Activated CD4-positive, alpha-beta T cell treated with anti-CD3 and anti-CD28 coated beads for 1 hour (primary cell): Measurements from ENCODE around the gene GNAS-AS1.

Experiments used
- DNase-seq: peaks from one replicate; pipeline ENCODE4 v3.0.0-alpha.2; 2020

The GNAS-AS1 gene

DNA sequence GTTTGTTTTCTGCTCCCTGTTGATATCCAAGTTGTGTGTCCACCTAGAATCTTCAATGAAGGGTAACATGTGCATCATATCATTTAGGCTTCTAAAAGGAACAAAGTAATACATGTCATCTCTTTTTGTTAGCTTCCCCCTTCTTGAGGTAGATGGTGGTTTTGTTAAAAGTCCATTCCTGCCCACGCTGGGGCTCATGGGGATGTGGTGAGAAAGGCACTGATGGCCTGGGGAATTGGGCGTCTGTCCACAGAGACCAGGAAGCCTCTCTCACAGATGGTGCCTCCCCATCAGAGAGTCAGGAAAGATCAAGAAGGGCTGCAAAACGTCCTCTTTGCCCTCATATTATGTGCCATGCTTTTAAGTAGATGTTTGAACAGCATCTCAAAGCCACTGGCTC is 34.3 kb upstream of the GNAS-AS1 start:
- no peak for DNase-seq

DNA sequence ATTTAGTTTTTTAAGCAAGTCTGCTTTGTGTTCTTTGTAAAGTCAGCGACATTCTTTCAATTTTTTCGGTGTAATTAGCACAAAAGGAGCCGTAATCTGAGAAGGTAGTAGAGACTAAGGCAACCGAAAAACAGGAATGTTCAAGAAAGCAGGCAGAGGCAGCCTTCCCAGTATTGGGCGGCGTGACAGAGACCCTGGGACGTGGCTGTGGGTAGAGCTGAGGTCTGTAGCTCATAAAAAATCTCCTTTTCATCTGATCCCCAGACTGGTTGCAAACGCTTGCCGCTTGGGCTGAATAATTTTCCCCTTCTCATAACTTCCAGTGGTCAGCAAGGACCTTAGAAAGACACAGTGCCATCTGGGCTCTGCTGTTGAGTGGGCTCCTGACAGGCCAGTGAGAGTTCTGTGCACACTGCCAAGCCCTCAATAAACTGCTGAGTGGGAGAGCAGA is 32.6 kb upstream of the GNAS-AS1 start:
- no peak for DNase-seq

DNA sequence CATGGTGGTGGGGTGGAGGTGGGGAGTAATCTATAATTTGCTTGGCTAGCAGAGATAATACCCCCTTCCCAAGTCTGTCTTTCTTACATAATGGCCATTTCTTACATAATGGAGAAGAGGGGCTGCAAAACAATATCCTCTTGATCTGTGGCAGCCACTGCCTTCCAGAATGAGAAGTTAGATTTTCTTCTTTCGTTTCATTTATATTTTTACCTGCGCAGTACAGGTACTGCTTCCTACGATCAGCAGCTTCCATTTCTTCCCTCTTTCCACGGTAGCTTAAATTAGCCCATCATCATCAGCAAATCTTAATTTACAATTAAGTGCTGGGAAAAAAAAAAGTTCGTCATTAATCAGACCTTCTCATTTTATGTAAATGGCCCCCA is 32.0 kb upstream of the GNAS-AS1 start:
- no peak for DNase-seq

DNA sequence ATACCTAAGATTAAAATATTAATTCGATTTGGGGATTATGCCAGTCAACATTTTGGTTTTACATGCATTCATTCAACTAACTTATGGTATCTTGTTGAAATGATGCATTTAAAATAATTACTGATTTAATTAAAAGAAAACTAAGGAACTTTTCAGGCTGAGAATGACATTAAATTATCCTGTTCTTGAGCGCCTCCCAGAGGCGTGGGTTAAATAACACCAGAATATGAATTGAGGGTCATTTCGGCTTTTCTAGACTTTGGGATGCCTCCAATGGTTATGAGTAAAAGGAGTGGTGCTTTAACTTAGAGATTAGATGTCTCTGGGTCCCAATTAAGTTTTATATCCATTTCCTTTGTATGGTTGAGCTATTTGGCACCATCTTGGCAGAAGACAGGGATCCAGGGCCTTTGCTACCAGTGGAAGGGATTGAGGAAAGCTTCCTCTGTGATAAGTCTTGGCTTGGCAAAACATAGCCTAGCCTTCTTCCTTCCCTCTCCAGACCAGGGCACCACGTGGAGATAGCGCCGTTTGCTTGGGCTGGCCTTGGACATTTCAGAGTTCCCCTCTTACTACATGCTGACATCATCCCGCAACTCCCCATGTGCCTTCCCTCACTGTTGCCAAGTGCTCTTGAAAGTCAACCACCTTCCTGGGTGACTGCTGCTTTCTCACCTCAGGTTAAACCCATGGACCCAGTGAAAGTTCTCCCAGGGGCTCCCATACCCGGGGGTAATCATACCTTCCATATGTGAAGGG is 30.5 kb upstream of the GNAS-AS1 start:
- DNase-seq = no peak

DNA sequence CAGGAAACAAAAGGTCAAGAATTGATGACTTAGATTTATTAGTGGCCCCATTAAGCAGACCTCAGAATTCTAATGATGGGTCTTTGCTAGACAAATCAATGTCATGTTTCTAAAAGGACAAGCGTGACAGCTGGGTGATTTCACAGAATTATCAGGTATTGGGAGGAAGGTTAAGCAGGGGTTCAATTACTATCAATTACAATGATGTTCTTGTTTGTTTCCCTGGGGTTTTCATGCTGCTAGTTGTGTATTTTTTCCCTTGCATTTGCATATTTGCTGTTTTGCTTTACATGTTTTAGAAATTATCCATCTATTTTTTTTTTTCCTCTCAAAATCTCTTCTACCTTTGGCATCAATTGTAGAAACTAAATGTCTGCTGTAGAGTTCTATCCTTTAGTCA is 29.7 kb upstream of the GNAS-AS1 start:
- no peak for DNase-seq

DNA sequence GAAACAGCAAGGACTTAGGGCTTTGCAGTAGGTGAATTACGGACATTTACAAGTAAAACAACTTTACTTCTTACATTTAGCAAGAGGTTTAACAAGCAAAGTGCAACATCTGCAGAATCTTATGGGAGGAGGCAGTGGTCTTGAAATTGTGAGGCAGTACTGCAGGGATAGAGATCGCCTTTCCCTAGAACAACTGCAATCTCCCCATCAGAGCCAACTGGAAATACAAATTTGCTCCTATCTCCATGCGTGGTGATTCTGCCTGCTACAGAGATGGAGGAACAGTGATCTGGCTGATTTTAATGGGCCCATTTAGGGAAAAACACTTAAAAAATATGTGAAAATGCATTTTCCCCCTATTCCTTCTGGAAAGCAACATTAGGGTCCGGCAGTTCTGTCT is 27.7 kb upstream of the GNAS-AS1 start:
- no peak for DNase-seq

DNA sequence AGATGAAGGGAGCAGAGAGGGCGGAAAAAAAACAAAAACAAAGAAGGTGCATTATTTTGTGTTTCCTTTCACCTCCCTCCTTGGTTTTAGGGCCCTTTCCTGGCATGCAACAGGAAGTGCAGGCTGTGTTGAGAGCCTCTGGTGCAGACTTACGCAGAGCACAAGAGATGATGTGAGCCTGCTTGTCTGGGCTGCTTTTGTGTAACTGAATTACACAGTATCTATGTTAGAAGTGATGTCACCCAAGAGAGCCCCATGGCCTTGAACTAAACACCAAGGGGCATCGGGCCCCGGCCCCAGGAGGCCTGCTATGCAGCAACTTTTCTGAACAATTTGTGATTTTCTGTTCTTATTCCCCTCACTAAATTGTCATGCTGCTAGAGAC is 27.3 kb upstream of the GNAS-AS1 start:
- no peak for DNase-seq

DNA sequence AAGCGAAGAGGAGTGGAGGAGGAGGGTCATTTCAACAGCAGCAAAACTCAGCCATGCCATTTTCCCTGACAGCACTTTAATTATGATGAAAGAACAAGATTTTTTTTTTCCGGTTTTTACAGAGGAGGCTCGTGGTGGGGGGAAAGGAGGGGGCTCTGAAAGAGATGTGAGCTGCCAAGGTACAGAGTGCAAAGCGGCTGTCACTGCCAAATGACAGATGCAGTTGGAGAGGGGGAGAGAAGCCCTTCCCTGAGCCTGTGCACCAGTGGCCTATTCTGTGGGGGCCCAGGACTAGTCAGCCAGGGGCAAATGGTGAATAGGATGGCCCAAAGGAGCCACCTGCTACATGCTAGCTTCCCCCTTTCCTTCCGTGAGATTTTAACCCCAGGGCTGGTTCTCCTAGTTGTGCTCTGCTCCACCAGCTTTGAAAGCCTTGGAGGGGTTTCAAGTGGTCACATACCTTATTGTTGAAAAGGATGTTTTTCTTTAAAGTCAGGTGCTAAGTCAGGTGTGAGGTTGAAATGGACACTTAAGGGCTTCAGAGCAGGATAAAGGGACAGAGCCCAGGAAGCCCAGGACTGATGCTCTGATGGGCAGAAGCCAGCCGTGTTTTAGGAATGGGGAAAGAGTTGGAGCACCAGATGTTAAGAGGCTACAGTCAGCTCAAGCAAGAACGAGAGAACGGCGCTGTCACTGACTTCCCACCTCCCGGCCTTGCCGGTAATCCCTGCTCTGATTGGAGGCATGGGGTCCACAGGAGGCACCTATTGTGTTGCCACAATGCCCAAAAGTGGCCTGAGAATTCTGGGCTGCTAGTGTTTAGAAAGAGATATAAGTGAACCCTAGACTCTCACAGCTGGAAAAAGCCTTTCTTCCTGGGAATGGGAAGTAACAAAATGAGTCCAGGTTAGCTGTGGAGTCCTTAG is 26.6 kb upstream of the GNAS-AS1 start:
- DNase-seq = no peak

DNA sequence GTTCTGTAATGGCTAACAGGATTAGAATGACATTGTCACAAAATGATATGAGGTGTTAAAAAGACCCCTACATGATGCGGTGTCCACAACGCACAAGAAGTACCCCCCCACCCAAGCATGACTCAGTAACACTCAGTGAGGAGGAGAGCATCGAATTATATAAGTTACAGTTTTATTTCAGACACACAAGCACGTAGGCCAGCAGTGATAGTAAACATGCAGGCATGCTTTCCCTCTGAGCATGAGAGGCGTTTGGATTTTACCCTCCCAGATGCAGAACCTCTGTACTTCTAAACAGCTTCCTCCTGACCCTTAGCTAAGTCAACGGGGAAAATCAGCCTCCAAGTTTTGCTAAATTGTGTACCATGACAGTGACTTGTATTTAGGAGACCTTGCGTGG is 25.7 kb upstream of the GNAS-AS1 start:
- no peak for DNase-seq

DNA sequence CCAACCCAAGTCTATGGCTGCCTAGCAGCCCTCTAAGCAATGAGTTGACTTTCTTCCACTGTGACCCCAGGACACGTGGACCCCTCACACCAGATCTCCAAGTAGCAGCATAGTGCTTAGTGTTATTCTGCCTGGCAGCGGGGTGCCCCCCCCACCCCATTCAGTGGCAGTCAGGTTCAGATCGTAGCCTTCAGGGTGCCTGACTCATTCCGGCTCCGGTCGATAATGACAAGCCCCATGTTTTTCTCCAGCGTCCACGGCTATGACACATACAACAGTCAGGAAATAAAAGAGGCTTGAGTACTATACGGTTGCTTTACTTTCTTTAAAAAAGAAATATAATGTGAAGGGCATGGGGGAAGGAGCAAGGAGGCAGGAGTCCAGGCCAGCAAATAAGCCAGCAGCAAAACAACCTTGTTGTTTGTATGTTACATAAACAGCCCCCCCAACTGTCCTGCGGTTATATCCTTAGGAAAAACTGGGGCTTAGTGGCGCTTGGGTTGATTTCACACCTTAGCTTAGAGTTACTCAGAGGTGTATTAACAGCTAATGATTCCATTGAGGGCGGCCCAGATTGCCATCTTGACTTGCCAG is 24.9 kb upstream of the GNAS-AS1 start:
- DNase-seq = no peak

DNA sequence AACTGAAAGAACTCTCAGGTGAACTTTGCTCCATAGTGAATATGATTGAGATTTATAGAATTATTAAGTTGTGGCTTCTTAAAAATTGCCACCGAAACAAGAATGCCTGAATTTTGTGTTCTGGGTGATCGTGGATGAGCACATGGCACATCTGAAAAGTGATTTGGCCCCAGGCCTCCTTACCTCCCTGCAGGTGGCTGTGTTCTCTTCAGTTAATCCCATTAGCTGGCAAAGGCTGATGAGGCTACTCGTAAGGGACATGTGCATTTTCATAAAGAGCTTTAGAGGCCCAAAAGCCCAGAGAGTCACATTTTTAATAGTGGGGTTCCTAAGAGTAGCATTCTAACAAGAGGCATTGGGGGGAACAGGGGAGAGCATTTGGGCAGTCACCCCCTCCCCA is 24.4 kb upstream of the GNAS-AS1 start:
- no peak for DNase-seq

DNA sequence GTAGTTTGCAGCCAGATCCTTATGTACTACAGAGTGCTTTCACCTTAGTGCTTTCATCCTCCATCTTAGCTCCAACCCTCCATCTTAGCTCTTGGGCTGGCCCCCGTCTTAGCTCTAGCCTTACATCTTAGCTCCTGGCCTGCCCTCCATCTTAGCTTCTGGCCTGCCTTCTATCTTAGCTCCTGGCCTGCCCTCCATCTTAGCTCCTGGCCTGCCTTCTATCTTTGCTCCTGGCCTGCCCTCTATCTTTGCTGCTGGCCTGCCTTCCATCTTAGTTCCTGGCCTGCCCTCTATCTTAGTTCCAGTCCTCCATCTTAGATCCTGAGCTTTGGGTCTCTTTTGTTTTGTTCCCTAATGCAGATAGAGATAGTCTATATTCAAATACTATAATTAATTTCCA is 23.8 kb upstream of the GNAS-AS1 start:
- no peak for DNase-seq

DNA sequence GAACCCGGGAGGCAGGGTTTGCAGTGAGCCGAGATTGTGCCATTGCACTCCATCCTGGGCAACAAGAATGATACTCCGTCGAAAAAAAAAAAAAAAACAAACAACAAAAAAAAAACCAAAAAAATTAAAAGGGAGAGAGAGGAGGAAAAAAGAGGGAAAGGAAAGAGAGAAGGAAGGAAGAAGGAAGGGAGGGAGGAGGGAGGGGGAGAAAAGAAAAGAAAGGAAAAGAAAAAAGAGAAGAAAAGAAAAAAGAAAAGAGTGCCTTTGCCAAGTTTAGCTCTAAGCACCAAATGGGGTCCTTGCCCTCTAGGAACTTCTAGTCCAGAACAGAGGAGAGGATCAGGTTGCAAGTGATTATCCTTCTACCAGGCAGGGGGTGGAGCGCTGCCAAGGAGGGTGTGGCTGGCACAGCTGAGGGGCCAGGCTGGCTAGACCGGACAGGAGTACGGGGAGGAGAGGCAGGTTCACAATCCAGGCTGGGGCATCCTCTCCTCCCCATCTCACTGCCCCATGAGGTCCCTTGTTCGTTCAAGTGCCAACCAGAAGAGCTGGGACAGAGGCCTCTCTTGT is 20.9 kb upstream of the GNAS-AS1 start:
- no peak for DNase-seq

DNA sequence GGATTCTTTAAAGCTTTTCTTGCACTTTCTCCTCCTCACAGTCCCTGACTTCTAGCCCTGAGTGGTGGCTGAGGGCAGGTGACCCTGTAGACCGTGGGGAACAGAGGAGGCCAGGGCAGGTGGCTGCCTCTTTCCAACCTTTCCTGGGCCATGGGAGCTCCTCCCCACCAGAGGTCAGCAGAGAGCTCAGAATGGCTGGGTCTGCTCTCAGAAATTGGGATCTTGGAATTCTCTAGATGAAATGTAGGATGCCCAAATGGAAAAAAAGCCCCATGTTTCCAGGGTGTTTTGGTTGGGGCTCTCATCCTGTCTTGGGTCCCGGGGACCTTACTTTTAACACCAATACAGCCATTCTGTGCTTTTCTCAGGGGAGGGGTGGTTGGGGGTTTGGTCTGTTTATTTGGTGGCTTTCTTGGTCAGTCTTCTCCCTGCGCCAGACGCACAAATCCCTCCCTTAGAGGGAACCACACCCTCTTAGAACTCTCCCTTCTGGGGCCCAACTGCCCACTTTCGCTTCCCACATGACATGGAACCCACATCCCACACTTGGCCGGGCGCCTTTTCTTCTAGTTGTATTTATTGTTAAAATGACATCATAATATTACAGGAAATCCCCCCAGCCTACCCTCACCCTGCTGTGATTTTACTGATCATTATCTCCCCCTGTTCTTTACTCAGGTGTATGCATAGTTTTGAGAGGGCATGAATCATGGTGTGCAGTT is 19.8 kb upstream of the GNAS-AS1 start:
- peak; percentile 39 for DNase-seq

DNA sequence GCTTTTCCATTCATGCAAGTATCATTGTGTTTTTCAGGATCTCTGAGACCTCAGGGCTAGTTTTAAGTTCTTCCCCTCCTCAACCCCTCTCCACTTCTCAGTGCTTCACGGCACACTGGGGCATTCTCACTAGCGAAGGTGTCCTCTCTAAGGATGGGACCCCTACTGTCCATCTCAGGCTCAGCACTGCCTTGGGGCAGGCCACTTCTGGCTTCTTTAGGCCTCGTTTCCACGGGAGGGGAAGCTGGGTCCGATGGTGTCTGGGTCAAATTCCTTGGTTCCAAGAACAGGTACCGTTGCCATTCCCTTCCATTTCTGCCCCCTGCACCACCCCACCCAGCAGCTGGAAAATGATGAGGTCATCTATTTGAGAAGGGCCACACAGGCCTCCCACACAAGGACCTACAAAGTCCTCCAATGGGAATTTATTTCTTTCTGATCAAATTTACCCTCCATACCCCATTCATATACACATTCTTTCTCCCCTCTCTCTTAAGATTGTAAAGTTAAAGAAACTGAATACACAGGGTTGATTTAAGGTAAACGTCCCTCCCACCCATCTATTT is 19.0 kb upstream of the GNAS-AS1 start:
- no peak for DNase-seq

DNA sequence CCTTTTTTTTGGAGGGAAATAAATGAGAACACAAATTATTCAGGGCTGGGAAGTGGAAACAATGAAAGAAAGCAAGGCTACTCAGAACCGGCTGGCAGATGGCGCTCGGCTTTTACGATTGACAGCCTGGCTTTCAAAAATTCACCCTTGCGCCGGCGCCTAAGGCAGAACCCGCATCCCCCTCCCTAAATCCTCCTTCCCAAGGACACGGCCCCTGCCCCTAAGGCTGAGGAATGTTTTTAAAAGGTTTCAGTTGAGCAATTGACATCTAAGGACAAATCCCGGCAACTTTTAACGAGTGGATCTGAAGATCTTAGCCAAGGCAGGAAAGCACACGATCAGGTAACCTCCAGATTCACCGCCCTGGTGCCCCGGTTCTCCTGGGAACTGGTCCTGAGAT is 18.1 kb upstream of the GNAS-AS1 start:
- DNase-seq = no peak

DNA sequence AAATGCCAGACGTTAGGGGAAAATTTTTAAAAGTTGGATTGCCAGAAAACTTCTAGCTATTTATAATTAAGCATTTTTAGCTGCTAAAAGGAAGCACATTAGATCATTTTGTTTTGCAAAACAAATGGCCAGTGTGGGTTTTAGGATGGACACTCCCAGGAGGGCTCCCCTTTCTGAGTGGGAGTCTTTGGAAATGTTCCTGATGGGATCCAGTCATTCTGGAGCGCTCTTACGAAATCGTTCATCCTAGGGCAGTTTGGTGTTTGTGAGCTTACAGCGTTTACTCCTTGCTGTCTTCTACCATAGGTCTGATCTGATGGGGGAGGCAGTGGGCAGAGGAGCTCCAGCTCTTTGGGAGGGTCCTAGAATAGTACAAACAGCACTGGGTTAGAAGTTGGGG is 16.5 kb upstream of the GNAS-AS1 start:
- no peak for DNase-seq

DNA sequence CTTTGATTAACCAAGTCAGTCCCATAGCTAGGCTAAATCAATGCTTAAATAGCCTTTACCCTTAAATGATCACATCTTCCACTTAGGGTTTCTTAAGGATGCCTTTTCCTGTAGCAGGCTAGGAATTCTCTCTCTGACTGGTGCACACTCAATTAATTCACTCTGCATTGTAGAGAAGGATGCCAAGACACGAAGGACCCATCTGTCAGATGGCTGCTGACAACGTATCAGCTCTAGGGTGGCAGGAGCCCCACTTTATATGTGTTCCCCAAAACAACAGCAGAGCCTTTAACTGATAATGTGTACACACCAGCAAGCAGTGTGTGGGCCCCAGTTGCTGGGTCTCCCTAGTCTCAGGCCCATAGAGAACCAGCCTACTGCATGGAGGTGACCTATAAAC is 15.1 kb upstream of the GNAS-AS1 start:
- no peak for DNase-seq

DNA sequence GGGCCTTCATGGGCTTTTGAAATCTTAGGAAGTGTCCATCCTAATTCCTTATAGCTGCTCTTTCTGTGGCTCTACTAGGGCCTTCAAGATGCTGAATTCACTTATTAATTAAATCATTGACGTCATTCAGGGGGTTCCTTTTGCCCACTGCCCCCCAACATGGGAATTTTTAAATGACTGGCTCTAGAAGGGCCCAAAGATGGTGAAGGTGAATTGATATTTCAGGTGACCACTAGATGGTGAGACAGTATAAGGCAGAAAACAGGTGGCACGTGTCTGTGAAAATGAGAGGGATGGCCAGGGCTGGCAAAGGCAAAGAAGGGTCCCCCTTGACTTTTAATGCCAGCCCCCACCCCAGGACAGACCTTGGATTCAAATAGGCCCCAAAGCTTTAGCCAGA is 13.6 kb upstream of the GNAS-AS1 start:
- DNase-seq = no peak

DNA sequence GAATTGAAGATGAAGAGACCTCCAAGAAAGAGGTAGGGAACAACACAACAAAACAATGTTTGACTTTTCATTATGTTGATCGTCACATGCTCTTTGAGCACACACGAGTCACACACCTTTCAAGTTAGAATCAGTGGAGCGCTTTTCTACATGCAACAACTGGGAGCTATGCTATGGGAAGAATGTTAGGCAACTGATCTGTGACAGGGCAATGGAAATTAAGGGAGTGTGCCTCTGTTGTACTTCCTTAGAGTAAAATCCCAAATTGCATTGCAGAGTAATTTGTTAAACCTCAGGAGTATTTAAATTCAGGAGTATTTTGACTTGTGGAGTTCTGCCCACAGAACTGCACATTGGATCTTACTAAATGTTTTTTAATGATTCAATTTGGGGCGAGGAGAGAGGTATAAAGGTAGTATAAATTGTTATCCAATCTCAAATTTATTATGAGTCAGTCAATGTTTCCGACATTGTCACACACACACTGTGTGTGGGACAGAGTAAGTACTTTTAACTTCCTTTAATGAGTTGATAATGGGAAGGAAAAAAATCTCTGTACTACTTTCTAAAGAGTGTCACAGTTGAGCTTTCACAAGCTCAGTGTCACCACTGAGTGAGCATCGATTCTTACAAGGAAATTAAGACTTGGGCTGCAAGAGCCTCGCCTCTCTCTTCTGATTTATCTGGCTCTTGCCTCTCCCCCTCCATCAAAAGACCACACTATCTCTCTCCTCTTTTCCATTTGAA is 12.5 kb upstream of the GNAS-AS1 start:
- no peak for DNase-seq

DNA sequence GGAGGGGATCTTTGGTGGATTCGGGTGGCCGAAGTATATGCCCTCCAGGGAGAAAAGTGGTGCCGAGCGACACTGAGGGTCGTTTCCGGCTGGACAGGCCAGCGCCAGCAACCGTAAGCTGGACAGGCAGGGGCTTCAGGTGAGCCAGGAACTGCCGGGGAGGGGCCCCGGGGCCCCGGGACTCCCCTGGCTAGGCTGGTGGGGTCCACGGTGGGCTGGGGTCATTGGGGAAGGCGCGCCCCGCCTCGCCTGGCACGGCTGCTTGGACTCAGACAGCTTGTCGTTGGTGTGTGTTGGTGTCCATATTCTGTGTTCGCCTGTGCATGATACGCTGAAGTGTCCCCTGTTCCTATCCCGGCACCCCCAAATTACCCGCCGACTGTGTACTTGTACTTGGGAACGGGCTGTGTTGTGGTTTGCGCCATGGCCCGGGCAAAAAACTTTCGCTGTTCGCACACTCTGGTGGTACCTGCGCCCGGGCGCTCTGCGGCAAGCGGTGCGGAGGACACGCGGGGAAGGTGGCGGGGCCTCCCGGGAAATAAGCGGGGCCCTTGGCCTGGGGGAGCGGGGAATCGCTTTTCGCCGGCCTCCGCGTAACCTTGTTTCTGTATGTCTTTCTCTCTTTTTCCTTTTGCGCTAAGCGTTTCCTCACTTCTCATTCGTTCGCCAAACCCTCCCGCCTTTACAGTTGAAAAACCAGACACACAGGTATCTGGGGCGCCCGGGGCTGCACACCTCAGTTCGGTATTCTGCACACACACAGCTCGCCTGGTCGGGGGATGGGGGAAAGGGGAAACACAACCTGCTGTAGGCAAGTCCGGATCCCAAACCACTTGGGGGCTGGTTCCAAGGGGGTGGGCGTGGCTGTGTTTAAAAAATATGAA is 5.0 kb upstream of the GNAS-AS1 start:
- no peak for DNase-seq
